DMS79 (cell line): ENCODE results near the gene CNTNAP2.

Experiments used
- DNase-seq: peaks from one replicate; lab custom pipeline; 2025; lab: John Stamatoyannopoulos, UW

CNTNAP2 gene

GRCh38 chr7:147014286-147014955 lies 897.8 kb downstream of the CNTNAP2 start:
- no peak for DNase-seq

- DNase-seq: no peak
These were observed 899.4 kb downstream of the CNTNAP2 start for GRCh38 chr7:147015999-147016398.

- no peak for DNase-seq
These were observed 905.5 kb downstream of the CNTNAP2 start for GRCh38 chr7:147022056-147022455.

GRCh38 chr7:147023440-147023839 lies 906.8 kb downstream of the CNTNAP2 start:
- no peak for DNase-seq

GRCh38 chr7:147029953-147030352 lies 913.4 kb downstream of the CNTNAP2 start:
- no peak for DNase-seq

- DNase-seq: no peak
These were observed 917.0 kb downstream of the CNTNAP2 start for GRCh38 chr7:147033641-147034040.

- no peak for DNase-seq
These were observed 924.8 kb downstream of the CNTNAP2 start for GRCh38 chr7:147041438-147041837.

- DNase-seq: no peak
These were observed 928.3 kb downstream of the CNTNAP2 start for GRCh38 chr7:147044941-147045340.

- DNase-seq: no peak
These were observed 931.1 kb downstream of the CNTNAP2 start for GRCh38 chr7:147047696-147048095.

GRCh38 chr7:147048864-147049263 lies 932.3 kb downstream of the CNTNAP2 start:
- DNase-seq: no peak

GRCh38 chr7:147052818-147053217 lies 936.2 kb downstream of the CNTNAP2 start:
- DNase-seq: no peak

GRCh38 chr7:147053746-147054145 lies 937.1 kb downstream of the CNTNAP2 start:
- DNase-seq: no peak

GRCh38 chr7:147060070-147060469 lies 943.5 kb downstream of the CNTNAP2 start:
- no peak for DNase-seq

GRCh38 chr7:147062897-147063296 lies 946.3 kb downstream of the CNTNAP2 start:
- DNase-seq: no peak

GRCh38 chr7:147068842-147069241 lies 952.2 kb downstream of the CNTNAP2 start:
- DNase-seq: no peak

GRCh38 chr7:147069771-147070170 lies 953.2 kb downstream of the CNTNAP2 start:
- DNase-seq: no peak

- no peak for DNase-seq
These were observed 954.3 kb downstream of the CNTNAP2 start for GRCh38 chr7:147070886-147071285.

- no peak for DNase-seq
These were observed 954.9 kb downstream of the CNTNAP2 start for GRCh38 chr7:147071536-147071935.

GRCh38 chr7:147078312-147078711 lies 961.7 kb downstream of the CNTNAP2 start:
- DNase-seq: no peak

GRCh38 chr7:147079083-147079482 lies 962.5 kb downstream of the CNTNAP2 start:
- DNase-seq: no peak

- DNase-seq: no peak
These were observed 963.4 kb downstream of the CNTNAP2 start for GRCh38 chr7:147079921-147080420.

- DNase-seq: no peak
These were observed 964.5 kb downstream of the CNTNAP2 start for GRCh38 chr7:147081117-147081516.

- DNase-seq: no peak
These were observed 972.5 kb downstream of the CNTNAP2 start for GRCh38 chr7:147089051-147089461.

- no peak for DNase-seq
These were observed 973.0 kb downstream of the CNTNAP2 start for GRCh38 chr7:147089608-147090007.
